HG03103 (cell line): ENCODE results near the gene SGK2.
"Not testable (repeated sequence)": the region's sequence is repeated elsewhere in the genome, so short reads cannot be mapped to it uniquely, and the experiment has no call there.

Experiments used
- ATAC-seq: cut with Tn5 transposase; IDR thresholded peaks from one replicate; pipeline ENCODE4 v1.9.1; 2021; ENCODE audit warnings: low read depth; ENCODE audit not compliant: unreplicated experiment

The SGK2 gene

DNA sequence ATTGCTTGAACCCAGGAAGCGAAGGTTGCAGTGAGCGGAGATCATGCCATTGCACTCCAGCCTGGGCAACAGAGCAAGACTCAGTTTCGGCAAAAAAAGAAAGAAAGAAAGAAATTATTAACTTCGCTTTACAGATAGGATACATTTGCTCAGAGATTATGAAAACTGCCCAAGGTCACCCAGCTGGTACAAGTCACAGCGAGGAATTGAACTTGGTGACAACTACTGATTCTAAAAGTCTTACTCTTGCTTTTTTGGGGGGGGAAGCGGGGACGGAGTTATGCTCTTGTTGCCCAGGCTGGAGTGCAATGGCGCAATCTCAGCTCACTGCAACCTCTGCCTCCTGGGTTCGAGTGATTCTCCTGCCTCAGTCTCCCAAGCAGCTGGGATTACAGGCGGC, 29.7 kb downstream of the SGK2 start:
- not testable (repeated sequence) for ATAC-seq

DNA sequence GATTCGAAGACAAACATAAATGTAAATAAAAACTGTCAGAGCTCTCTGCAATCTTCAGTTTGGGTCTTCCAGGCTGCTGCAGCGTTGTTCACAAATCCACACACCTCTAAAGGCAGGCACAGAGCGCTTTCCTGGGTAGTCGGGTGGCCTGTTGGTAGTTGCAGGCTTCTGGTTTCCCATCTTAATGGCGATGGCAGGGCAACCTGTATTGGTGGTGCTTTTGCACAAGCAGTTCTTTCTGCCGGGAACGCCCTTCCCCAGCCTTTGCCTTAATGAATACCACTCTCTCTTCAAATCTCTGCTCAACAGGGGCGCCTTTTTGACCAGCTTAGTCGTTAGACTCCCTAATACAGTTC, 31.2 kb downstream of the SGK2 start:
- no peak for ATAC-seq

DNA sequence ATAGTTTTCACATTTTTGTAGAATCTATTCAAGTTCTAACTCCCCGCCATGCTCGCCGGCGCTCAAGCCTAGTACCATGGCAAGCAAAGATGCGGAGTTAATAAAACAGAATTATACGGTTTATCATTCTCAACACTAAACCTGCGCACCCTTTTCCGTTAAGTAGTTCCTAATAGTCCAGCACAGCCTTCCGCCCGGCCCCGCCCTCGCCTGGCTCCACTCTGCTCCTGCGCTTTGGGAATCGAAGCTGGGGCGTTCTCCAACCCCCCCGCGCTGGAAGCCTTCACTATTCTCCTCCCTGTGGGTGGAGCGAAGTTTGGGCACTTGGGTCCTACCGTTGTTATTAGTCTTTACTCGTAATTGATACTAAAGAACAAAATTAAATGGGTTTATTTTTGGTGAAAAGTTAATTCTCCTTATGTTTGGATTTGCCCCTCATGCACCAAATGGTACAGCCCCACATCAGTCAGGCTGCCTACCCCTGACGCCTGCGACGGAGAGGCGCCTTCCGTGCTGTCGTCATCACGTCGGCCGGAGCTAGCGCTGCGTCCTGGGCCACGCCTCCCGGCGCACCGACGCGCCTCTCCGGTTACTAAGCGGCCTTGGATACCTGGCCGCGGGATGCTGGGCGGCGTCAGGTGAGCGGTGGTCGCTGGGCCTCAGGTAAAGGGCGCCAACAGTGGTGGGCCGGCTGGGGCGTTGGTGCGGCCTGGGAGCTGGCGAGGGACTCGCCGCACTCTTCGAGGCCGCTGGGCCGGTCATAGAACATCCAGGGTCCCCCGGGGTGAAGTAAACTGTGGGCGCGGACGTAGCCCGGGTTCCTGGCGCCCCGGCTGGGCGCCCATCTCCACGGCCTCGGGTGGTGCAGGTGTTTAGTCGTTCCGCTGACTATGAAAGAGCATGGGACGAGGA, 31.8 kb downstream of the SGK2 start, which contains the start of gene IFT52:
IFT52 (plus strand) TSS at position 546 of the 912 bp plus-strand sequence. CDS start 3,762 bp downstream, outside the sequence.
- peak; percentile 98 for ATAC-seq

DNA sequence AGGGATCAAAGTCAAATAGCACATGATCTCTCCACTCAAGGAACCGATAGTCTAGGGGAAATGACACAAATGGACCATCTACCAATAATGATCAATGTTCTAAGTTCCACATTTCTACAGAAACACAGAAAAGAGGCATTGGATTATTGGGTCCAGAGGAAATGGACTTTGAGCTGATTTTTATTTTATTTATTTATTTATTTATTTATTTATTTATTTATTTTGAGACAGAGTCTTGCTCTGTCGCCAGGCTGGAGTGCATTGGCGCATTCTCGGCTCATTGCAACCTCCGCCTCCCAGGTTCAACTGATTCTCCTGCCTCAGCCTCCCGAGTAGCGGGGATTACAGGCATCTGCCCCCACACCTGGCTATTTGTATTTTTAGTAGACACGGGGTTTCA, 43.1 kb downstream of the SGK2 start:
- ATAC-seq: not testable (repeated sequence)

DNA sequence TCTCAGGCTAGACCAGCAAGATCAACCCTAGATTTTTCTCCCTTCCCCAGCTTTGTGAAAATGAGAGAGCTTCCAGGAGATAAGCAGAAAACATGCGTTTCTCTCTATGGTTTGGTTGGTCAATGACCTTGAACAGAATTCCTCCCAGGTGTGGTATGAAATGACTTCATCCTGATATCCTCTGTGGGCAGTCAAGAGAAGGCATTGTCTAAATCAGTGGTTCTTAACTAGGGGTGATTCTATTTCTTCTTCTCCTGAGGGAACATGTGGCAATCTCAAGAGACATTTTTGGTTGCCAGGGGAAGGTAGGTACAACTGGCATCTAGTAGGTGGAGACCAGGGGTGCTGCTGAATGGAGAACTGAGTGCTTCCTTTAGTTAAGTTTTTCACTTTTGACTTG, 44.3 kb downstream of the SGK2 start:
- no peak for ATAC-seq

DNA sequence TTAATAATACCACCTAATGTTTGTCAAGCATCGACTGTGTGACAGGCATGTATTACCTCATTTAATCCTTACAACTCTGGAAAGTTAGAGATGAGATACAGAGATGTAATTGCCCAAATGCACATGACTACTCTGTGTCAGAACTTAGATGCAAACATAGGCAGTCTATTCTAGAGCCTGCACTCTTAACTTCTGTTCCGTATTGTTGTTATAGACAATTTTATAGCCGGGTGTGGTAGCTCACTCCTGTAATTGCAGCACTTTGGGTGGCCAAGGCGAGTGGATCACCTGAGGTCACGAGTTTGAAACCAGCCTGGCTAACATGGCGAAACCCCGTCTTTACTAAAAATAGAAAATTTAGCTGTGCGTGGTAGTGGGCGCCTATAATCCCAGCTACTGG, 46.9 kb downstream of the SGK2 start:
- no peak for ATAC-seq

DNA sequence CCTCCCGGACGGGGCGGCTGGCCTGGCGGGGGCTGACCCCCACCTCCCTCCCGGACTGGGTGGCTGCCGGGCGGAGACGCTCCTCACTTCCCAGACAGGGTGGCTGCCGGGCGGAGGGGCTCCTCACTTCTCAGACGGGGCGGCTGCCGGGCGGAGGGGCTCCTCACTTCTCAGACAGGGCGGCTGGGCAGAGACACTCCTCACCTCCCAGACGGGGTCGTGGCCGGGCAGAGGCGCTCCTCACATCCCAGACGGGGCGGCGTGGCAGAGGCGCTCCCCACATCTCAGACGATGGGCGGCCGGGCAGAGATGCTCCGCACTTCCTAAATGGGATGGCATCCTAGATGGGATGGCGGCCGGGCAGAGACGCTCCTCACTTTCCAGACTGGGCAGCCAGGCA, 48.5 kb downstream of the SGK2 start:
- ATAC-seq: not testable (repeated sequence)

DNA sequence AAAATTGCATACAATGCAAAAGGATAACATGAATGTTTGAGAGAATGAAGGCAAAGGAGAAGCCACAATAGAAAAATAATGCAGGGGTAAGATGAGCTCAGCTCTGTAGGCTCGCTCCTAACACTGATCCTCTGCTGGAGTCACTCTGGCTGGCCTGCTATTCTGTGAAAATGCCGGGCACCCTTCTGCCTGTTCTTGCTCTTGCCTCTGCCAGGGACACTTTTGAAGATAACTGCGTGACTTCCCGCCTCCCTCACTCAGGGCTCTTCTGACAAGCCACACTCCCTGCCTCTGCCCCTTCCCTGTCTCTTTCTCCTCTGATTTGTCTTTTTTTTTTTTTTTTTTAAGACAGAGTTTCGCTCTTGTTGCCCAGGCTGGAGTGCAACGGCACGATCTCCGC, 72.8 kb downstream of the SGK2 start:
- ATAC-seq: no peak
